ENCODE measurements around the gene SIL1.

DNA sequence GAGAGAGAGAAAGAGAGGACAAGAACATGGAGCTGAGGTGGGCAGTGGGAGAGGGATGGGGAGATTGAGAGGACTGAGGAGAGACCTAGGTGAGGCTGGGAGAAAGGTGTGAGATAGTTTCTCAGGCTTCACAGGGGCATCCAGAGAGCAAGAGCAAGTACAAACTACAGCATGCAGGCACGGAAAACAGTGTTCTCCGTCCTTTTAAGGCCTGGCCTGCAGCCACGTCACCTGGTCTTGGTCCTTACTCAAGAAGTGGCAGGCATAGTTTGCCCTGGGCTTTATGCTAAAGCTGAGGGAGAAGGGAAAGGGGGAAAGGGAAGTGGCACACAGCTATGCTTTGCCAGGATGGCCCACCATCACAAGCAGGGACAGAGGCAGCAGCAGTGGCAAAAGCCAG is 65.7 kb downstream of the SIL1 start:
- TF ChIP-seq CTCF (IDR thresholded peaks at IDR 0.05) = no peak
- TF ChIP-seq POLR2A (IDR thresholded peaks at IDR 0.05) = no peak
- TF ChIP-seq POLR2AphosphoS5 (IDR thresholded peaks at IDR 0.05) = peak; percentile 54
